Measurements from ENCODE around the gene SUSD4.

The SUSD4 gene

DNA sequence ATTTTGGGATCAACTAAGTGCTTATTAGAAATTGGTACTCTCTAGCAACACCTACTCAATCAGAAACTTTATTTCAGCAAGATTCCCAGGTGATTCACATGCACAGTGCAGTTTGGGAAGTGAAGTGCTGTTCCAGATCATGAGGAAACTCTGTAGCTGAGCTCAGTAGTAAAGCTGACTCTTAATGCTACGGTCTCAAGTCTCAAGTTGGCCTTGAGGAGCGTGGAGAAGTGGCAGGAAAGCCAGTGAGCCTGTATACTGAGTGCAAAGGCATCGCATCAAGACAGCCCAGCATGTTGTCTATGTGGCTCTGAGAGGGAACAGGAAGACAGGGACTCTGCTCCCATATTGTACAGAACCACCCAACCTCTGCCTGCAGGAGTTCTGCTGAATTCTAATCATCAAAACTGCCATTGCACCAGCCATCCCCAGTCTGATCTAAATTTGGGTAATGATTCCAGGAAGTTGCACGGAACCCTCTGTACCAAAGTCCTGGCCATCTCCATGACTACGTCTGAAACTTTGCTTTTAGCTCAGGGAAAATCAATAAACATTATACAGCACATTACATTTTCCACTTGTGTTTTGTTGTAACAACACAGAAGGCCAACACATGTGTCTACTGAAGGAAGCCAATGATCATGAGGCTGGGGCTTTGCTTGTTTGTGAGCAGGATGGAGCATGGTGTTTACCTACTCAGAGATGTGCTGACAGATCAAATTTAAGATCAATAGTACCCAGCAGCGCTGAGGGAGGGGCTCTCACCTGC, 115.8 kb downstream of the SUSD4 start:
- no peak for DNase-seq

- DNase-seq = no peak
These were observed 117.4 kb downstream of the SUSD4 start for GRCh38 chr1:223246476-223247112.

DNA sequence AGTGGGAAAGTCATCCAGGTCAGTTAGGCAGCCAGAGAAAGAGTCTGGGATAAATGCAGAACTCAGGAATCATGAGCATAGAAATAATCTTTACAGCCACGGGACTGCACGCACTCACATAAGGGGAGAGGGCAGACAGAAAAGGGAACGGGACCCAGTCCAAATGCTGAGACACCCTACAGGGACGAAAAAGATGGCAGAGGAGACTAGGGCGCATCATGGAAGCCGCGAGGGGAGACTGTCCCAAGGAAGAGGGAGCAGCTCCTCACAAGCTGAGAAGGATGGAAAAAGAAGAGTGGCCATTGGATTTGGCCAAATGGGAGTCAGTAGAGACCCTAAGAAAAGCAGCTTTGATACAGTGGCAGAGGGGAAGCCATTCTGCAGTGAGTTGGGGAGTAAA, 118.0 kb downstream of the SUSD4 start:
- no peak for DNase-seq

GRCh38 chr1:223245411-223245810, 118.6 kb downstream of the SUSD4 start:
- no peak for DNase-seq

- peak; percentile 10 for DNase-seq
These were observed 119.4 kb downstream of the SUSD4 start for GRCh38 chr1:223244366-223245103.

DNA sequence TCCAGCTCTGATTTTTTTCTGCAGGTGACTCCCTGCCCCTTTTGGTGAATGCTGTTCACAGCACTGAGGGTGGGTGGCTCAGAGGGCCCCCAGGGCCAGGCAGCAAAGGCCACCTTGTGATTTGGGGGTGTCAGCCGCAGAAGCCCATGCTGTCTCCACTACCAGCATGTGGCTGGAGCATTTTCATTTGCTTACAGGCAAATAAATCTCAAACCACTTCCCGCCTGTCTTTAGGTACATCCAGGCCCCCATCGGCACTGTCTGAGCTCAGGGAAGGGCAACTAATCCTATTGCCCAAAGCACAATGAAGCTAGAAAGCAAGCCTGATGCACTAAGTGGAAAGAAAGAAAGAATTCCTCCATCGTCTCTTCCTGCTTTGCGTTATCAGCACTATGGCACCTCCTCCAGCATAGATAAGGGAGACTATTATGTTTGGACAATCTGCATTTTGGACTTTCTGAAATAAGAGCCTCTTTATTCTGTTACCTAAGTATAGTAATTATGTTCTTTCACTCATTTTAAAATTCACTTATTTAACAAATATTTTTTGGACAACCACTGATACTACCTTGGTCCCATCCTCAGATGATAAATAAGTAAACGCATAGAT, 120.4 kb downstream of the SUSD4 start:
- no peak for DNase-seq

DNA sequence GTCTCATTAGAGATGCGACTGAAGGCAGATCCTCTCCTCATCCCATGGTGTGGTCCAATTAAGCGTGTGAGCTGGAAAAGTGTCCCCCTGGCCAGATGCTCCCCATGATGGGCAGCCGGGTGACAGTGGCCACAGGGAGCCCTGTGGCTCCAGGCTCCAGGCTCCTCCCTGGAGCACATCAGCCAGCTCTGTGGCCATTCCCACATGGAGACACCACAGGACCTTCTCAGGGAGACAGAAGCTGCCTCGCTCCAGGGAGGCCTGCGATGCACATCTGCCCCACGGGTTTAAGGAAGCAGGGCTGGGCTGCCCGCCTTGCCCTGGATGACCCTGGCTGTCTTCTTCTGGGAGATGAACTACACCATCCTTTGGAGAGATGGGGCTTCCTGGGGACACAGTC, 121.0 kb downstream of the SUSD4 start:
- no peak for DNase-seq

DNA sequence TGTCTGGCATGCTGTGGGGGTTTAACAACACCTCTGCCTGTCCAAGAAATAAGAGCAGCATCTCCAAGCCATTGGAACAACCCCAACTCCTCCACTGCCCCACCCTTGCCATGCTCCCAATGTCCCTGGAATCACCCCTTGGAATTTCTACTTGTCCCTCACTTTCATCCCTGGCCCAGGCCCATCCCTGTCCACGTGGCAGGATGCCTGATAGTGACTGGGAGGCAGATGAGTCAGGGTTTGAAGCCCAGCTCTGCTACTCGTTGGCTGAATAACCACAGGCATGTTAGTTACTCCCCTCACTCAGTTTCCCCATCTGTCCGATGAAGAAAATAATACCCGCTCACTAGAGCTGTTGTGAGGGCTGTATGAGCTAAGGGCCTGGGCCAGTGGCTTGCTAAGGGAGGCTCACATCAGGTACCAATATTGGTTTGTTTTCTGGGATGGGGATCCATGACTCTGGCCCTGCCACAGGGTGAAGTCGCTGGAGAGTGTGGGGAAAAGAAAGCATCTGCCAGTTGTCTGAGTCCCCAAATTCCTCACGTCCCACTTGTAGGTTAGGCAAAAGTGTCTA, 121.5 kb downstream of the SUSD4 start:
- DNase-seq = no peak

DNA sequence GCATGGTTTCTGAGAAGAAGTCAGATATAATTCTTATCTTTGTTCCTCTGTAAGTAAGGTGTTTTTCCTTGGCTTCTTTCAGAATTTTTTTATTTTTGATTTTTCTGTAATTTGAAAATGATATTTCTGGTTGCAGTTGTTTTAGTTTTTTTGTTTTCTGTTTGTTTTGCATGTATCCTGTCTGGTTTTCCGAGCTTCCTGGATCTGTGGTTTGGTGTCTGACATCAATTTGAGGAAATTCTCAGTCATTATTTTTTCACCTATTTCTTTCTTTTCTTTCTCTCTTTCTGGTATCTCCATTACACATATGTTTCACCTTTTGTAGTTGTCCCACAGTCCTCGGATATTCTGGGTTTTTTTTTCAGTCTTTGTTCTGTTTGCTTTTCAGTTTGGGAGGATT, 123.9 kb downstream of the SUSD4 start:
- DNase-seq = no peak

- no peak for DNase-seq
These were observed 128.9 kb downstream of the SUSD4 start for GRCh38 chr1:223235091-223235490.

DNA sequence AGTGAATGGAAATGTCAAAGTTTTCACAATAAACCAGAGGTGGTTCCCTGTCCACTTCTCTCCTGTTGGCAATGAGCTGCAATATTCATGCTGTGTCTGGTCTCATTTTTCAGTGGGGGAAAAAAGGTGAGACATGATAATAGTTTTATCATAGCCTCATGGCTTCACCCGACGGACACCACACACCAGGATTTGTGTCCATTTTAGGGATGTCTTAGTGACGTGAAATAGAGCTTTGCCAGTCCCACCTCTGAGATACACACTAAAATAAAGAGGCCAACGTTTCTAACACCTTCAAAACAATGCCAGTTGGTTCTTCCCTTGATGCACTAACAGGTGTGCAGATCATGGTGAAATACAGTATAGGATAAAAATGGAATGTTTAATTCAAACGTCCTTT, 129.4 kb downstream of the SUSD4 start:
- DNase-seq = no peak

GRCh38 chr1:223234170-223234514, 129.8 kb downstream of the SUSD4 start:
- DNase-seq = no peak

GRCh38 chr1:223233410-223234169, 130.4 kb downstream of the SUSD4 start:
- DNase-seq = no peak

- DNase-seq = no peak
These were observed 131.0 kb downstream of the SUSD4 start for GRCh38 chr1:223233019-223233409.

DNA sequence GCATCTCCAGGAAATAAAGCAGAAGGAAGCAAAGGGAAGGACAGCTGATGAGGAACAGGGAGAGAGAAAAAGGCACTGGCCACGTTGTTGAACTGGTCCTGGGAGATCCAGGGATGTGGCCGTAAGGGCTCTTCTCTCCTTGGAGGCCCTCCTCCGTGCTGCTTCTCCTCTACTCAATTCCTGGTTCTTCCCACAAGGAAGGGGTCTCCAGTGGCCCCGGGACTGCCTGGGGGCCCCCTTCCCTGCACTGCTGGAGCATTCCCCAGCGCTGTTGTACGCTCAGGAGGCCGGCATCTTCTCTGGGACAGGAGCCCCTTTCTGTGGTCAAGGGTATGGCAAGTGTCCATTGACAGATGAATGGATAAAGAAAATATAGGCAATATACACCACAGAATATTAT, 132.4 kb downstream of the SUSD4 start:
- no peak for DNase-seq

- DNase-seq = no peak
These were observed 132.9 kb downstream of the SUSD4 start for GRCh38 chr1:223231011-223231572.

DNA sequence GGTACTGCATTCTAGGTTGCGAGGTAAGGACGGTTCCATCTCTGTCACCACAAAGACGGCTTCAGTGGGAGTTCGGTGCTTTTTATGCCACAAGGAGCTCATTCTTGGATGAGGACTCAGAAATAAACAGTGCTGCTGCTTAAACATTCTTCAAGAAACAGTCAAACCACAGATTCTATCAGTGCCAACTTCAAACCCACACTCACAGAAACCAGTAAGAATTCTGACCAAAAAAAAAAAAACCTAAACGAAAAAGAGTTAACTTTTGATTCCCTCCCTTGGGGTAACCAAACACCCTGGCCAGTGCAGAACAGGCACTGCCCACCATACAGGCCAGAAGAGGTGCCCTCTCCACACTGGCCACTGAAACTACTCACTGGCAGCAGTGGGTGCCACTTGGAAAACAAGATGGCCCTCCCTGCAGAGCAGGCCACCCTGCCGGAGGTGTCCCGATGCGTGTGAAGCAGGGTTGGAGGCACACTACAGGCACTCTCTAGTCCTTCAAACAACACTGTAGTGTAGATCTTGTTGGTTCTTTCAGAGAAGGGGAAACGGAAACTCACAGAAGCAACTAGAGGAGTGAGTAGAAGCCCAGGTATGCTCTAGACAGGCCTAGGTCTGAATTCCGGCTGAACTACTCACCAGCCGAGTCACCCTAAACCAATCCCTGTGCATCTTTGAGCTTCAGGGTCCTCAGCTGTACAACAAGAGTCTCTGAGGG, 133.7 kb downstream of the SUSD4 start:
- DNase-seq = no peak

- no peak for DNase-seq
These were observed 134.2 kb downstream of the SUSD4 start for GRCh38 chr1:223229756-223230155.

GRCh38 chr1:223228931-223229528, 134.9 kb downstream of the SUSD4 start:
- no peak for DNase-seq

GRCh38 chr1:223228201-223228600, 135.8 kb downstream of the SUSD4 start:
- no peak for DNase-seq

All from NCI-H1694 treated with DMSO at 0.1 percent for 48 hours (cell line).